ENCODE measurements around the gene SDK1.

GRCh38 chr7:3327099-3327498, 26.0 kb downstream of the SDK1 start:
- TF ChIP-seq POLR2AphosphoS5 (IDR thresholded peaks at IDR 0.05; ENCODE audit: low read length): no peak
- TF ChIP-seq EZH2 (IDR thresholded peaks at IDR 0.05; ENCODE audit: borderline replicate concordance, control insufficient read depth, low read depth, low read length): no peak
- no peak for TF ChIP-seq BHLHE40 (IDR thresholded peaks at IDR 0.05; ENCODE audit: borderline replicate concordance in 1 of 2, low read depth in 2 of 2, low read length in 1 of 2)
- TF ChIP-seq CREB1 (IDR thresholded peaks at IDR 0.05; ENCODE audit: low read depth): no peak

Measured in GM12878 (cell line).